ENCODE results near the gene MARK1. TPM values are rescaled to one million over a fixed set of nuclear protein-coding genes. Genes with fewer than 3 reads are reported as not detected.

MARK1 gene
- polyA plus RNA-seq, 3 donors = not detected

DNA sequence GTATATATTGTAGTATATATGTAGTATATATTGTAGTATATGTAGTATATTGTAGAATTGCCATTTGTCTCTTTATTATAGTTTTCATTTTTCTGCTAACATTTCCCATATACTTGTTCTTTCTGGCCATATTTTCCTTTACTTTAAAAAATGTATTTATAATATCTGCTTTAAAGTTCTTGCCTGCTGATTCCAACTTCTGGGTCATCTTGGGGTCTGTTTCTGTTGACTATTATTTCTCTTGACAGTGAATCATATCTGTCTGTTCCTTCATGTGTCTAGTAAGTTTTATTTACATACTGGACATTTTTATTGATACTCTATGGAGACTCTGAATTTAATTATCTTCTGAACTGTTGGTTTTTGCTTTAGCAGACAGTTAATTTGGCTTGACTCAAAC is 45.9 kb downstream of the MARK1 start:
- H2AFZ ChIP-seq (ENCODE audit: insufficient read depth, low read depth, low read length, poor library complexity, severe bottlenecking) = no peak overlapping the region
- intact Hi-C loops (cut with micrococcal nuclease) = no loop called here

GRCh38 chr1:220575718-220576497 is 48.0 kb downstream of the MARK1 start:
- Histone ChIP-seq H3K36me3 (replicated peaks in 1 of 2; ENCODE audit: control insufficient read depth in 1 of 2, insufficient read depth in 2 of 2, low read length in 2 of 2) (no peaks in the 10 kb centered on the region), H3K9me3 (replicated peaks in 1 of 2; ENCODE audit: control insufficient read depth in 1 of 2, insufficient read depth in 1 of 2, low read length in 2 of 2) (peaks cover 6 to 11% of the 10 kb centered on the region in 2 donors), H3K27me3 (ENCODE audit: control insufficient read depth in 2 of 2, insufficient read depth in 2 of 2, low read length in 2 of 2) (no peaks in the 10 kb centered on the region), H3K9ac (ENCODE audit: insufficient read depth, low read length, poor library complexity, severe bottlenecking) (no peak overlapping the region), H3K4me1 (ENCODE audit: control insufficient read depth in 1 of 2, insufficient read depth in 2 of 2, low read length in 2 of 2) (no peaks in the 10 kb centered on the region), H3K79me2 (ENCODE audit: insufficient read depth, low read length) (no peaks in the 10 kb centered on the region), H3K4me2 (replicated peaks; ENCODE audit: extremely low read depth, low read length, poor library complexity, severe bottlenecking) (no peak overlapping the region), H3K27ac (ENCODE audit: low read depth in 1 of 2, low read length in 2 of 2) (no peak overlapping the region), H2AFZ (ENCODE audit: insufficient read depth, low read depth, low read length, poor library complexity, severe bottlenecking) (no peak overlapping the region), H4K20me1 (ENCODE audit: insufficient read depth, low read length) (no peaks in the 10 kb centered on the region), H3K4me3 (replicated peaks in 1 of 3; ENCODE audit: low read depth in 2 of 3, low read length in 3 of 3) (no peak overlapping the region)
- H3K4me1 Mint-ChIP-seq = peaks cover 2% of the 10 kb centered on the region
- H3K4me3 Mint-ChIP-seq = no peak overlapping the region
- no peak overlapping the region for H3K27ac Mint-ChIP-seq
- intact Hi-C loops (cut with micrococcal nuclease) = no loop called here
- no peak for TF ChIP-seq CTCF (IDR thresholded peaks at IDR 0.05)
- 100% methylated on average over 1 of the region's 6 CpGs for WGBS (ENCODE audit: insufficient coverage)
- peaks cover 6 to 11% (median 8%) of the 10 kb centered on the region in 7 donors for H3K9me3 Mint-ChIP-seq
- H3K27me3 Mint-ChIP-seq (ENCODE audit: low read depth in 3 of 3) = peaks cover 0 to 6% (median 1%) of the 10 kb centered on the region in 3 donors
- DNase-seq = no peak
- H3K36me3 Mint-ChIP-seq = no peaks in the 10 kb centered on the region

More for the DNA sequence above, 45.9 kb downstream of the MARK1 start:
- Histone ChIP-seq H3K4me3 (replicated peaks in 1 of 3; ENCODE audit: low read depth in 2 of 3, low read length in 3 of 3) (no peak overlapping the region), H3K9me3 (replicated peaks in 1 of 2; ENCODE audit: control insufficient read depth in 1 of 2, insufficient read depth in 1 of 2, low read length in 2 of 2) (peaks cover 6 to 11% of the 10 kb centered on the region in 2 donors), H3K79me2 (ENCODE audit: insufficient read depth, low read length) (no peaks in the 10 kb centered on the region), H3K27ac (ENCODE audit: low read depth in 1 of 2, low read length in 2 of 2) (no peak overlapping the region), H3K4me2 (replicated peaks; ENCODE audit: extremely low read depth, low read length, poor library complexity, severe bottlenecking) (no peak overlapping the region), H3K27me3 (ENCODE audit: control insufficient read depth in 2 of 2, insufficient read depth in 2 of 2, low read length in 2 of 2) (no peaks in the 10 kb centered on the region), H3K36me3 (replicated peaks in 1 of 2; ENCODE audit: control insufficient read depth in 1 of 2, insufficient read depth in 2 of 2, low read length in 2 of 2) (no peaks in the 10 kb centered on the region), H3K4me1 (ENCODE audit: control insufficient read depth in 1 of 2, insufficient read depth in 2 of 2, low read length in 2 of 2) (no peaks in the 10 kb centered on the region), H3K9ac (ENCODE audit: insufficient read depth, low read length, poor library complexity, severe bottlenecking) (no peak overlapping the region), H4K20me1 (ENCODE audit: insufficient read depth, low read length) (no peaks in the 10 kb centered on the region)
- H3K4me1 Mint-ChIP-seq = peaks cover 2% of the 10 kb centered on the region
- no peak for TF ChIP-seq CTCF (IDR thresholded peaks at IDR 0.05)
- H3K27me3 Mint-ChIP-seq (ENCODE audit: low read depth in 3 of 3) = peaks cover 0 to 6% (median 1%) of the 10 kb centered on the region in 3 donors
- H3K27ac Mint-ChIP-seq = no peak overlapping the region
- H3K36me3 Mint-ChIP-seq = no peaks in the 10 kb centered on the region
- peaks cover 6 to 11% (median 8%) of the 10 kb centered on the region in 7 donors for H3K9me3 Mint-ChIP-seq
- DNase-seq = no peak
- H3K4me3 Mint-ChIP-seq = no peak overlapping the region
